ENCODE results near the gene BMP7. TPM values are rescaled to one million over a fixed set of nuclear protein-coding genes. Genes with fewer than 3 reads are reported as not detected.

Gene BMP7
- total and polyA plus RNA-seq, 2 of the 8 experiments (the other 6 are each of a cell fraction or from before 2014, with no cell fraction given): 9.2 to 14.7 TPM

- 57% methylated on average over 8 of the region's 8 CpGs; no CpG with 5 or more reads in 1 of the 2 experiments for WGBS, 2 experiments (ENCODE audit: extremely low coverage in 1 of 2, insufficient coverage in 1 of 2, insufficient read length in 1 of 2, insufficient replicate concordance in 2 of 2, low coverage in 1 of 2, low lambda C conversion rate in 2 of 2, missing lambda C conversion rate in 1 of 2)
- no peak overlapping the region for H4K5ac ChIP-seq (ENCODE audit: insufficient read length, low read depth, low read length)
- H3K4me2 ChIP-seq (ENCODE audit: insufficient read depth in 1 of 2, low read depth in 2 of 2, low read length in 2 of 2): peak overlapping the region; percentile 50 to 55; a peak in 3 of 4 replicates
- DNase-seq (ENCODE audit: low read depth in 1 of 2, low spot score in 2 of 2) (no peak), FAIRE-seq (no peak)
- peaks cover 24% of the 10 kb centered on the region for H3K23me2 ChIP-seq (ENCODE audit: low read depth, low read length)
- 0 out of 2 replicates have a peak overlapping the region, but pooled peaks have one; percentile 46 for H2BK15ac ChIP-seq (ENCODE audit: low read length)
- no peak for TF ChIP-seq TEAD4 (IDR thresholded peaks at IDR 0.05; ENCODE audit: low read depth, low read length)
- TF ChIP-seq SIRT6 (IDR thresholded peaks at IDR 0.05; ENCODE audit: low read length): no peak
- no peak for TF ChIP-seq SP4 (IDR thresholded peaks at IDR 0.05; ENCODE audit: low read length)
- TF ChIP-seq, protein P1, sequence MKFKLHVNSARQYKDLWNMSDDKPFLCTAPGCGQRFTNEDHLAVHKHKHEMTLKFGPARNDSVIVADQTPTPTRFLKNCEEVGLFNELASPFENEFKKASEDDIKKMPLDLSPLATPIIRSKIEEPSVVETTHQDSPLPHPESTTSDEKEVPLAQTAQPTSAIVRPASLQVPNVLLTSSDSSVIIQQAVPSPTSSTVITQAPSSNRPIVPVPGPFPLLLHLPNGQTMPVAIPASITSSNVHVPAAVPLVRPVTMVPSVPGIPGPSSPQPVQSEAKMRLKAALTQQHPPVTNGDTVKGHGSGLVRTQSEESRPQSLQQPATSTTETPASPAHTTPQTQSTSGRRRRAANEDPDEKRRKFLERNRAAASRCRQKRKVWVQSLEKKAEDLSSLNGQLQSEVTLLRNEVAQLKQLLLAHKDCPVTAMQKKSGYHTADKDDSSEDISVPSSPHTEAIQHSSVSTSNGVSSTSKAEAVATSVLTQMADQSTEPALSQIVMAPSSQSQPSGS (IDR thresholded peaks at IDR 0.05; ENCODE audit: low read length): no peak
- TF ChIP-seq HDAC6 (IDR thresholded peaks at IDR 0.05; ENCODE audit: low read depth, low read length): no peak
- no peak for TF ChIP-seq RBBP5 (IDR thresholded peaks at IDR 0.05; ENCODE audit: borderline replicate concordance, low read depth, low read length)
- TF ChIP-seq JUND (IDR thresholded peaks at IDR 0.05; ENCODE audit: low read length): no peak
- TF ChIP-seq KDM5A (IDR thresholded peaks at IDR 0.05; ENCODE audit: low read length): no peak
- TF ChIP-seq ZNF274 (IDR thresholded peaks at IDR 0.05; ENCODE audit: borderline replicate concordance, extremely low read depth, low read length): no peak
- no peak for TF ChIP-seq EGR1 (IDR thresholded peaks at IDR 0.05; ENCODE audit: borderline replicate concordance, low read depth, low read length)
- TF ChIP-seq JUN (IDR thresholded peaks at IDR 0.05; ENCODE audit: low read depth, low read length): no peak
- no peaks in the 10 kb centered on the region for H3K79me1 ChIP-seq (ENCODE audit: low read depth, low read length)
- no peak overlapping the region for H2BK120ac ChIP-seq (replicated peaks; ENCODE audit: low read depth, low read length)
- peak overlapping the region; percentile 71; the same call in 1 of the 2 replicates for H2AK5ac ChIP-seq (ENCODE audit: low read depth, low read length)
- H3K14ac ChIP-seq (ENCODE audit: insufficient read length): no peak overlapping the region
- POLR2A ChIA-PET (ENCODE audit: partially characterized antibody): no interaction called here
- H3K27ac ChIP-seq (ENCODE audit: low read depth, low read length): no peak overlapping the region
- H2BK12ac ChIP-seq (ENCODE audit: low read depth, low read length): peak overlapping the region; percentile 30; the same call in 1 of the 2 replicates
- no peaks in the 10 kb centered on the region for H4K20me1 ChIP-seq (replicated peaks in 1 of 2; ENCODE audit: control insufficient read depth in 1 of 2, insufficient read depth in 2 of 2, low read length in 2 of 2)
- CTCF ChIA-PET (ENCODE audit: partially characterized antibody): interaction anchor here (1.5 to 1.9 kb wide), 2 partner anchors 61 to 128 kb away, joined by 3 to 8 read pairs; partner anchors contain the start of gene SPO11
- peak overlapping the region; percentile 93 for H2BK20ac ChIP-seq (ENCODE audit: low read length)
- peak overlapping the region; percentile 52; the same call in 1 of the 2 replicates for H2BK5ac ChIP-seq (ENCODE audit: low read depth, low read length)
- no peaks in the 10 kb centered on the region for H3K36me3 ChIP-seq (ENCODE audit: control insufficient read depth in 2 of 4, insufficient read depth in 4 of 4, low read length in 3 of 4)
- no peak overlapping the region for H3K56ac ChIP-seq (replicated peaks; ENCODE audit: insufficient read length, low read depth, low read length)
- 0 out of 8 replicates have a peak overlapping the region, but pooled peaks of 1 of the 4 experiments have one; percentile 20 for H3K4me3 ChIP-seq (ENCODE audit: extremely low read depth in 1 of 4, insufficient read depth in 2 of 4, low read depth in 3 of 4, low read length in 4 of 4)
- H3K79me2 ChIP-seq (ENCODE audit: control insufficient read depth in 1 of 2, insufficient read depth in 2 of 2, low read length in 2 of 2): no peaks in the 10 kb centered on the region
- no peak overlapping the region for H3K4ac ChIP-seq (replicated peaks; ENCODE audit: insufficient read length, low read depth, low read length)
- H3K9ac ChIP-seq (replicated peaks in 1 of 4; ENCODE audit: extremely low read depth in 1 of 4, low read depth in 3 of 4, low read length in 3 of 4): no peak overlapping the region; a peak in 1 of 7 replicates
- H4K91ac ChIP-seq (replicated peaks; ENCODE audit: insufficient read length, low read length): no peak overlapping the region
- peaks cover 10 to 38% (median 23%) of the 10 kb centered on the region in 4 experiments for H3K4me1 ChIP-seq (replicated peaks in 1 of 4; ENCODE audit: control insufficient read depth in 3 of 4, insufficient read depth in 4 of 4, low read length in 3 of 4)
- peak overlapping the region; percentile 71; the same call in 1 of the 2 replicates for H3K18ac ChIP-seq (ENCODE audit: extremely low read depth, low read length)
- no peaks in the 10 kb centered on the region for H3K9me3 ChIP-seq (ENCODE audit: insufficient read depth in 2 of 2, low read depth in 1 of 2, low read length in 1 of 2)
- H3K23ac ChIP-seq (ENCODE audit: insufficient read length): no peak overlapping the region
- H4K8ac ChIP-seq (ENCODE audit: extremely low read depth, insufficient read depth, low read length): no peak overlapping the region
- no peak overlapping the region for H2AFZ ChIP-seq (ENCODE audit: low read length)
- H3K27me3 ChIP-seq (replicated peaks in 1 of 4; ENCODE audit: control insufficient read depth in 3 of 4, extremely low read depth in 1 of 4, insufficient read depth in 3 of 4, low read length in 3 of 4): peaks cover 33 to 71% (median 67%) of the 10 kb centered on the region in 4 experiments
These were observed 2.1 kb upstream of the BMP7 start for GRCh38 chr20:57268399-57269076.

All from H1 (cell line).